Left renal cortex interstitium (tissue), 4 donors: Measurements from ENCODE around the gene ANKRD13C. TPM values are rescaled to one million over a fixed set of nuclear protein-coding genes. Genes with fewer than 3 reads are reported as not detected.
"Not testable (repeated sequence)": the region's sequence is repeated elsewhere in the genome, so short reads cannot be mapped to it uniquely, and the experiment has no call there.

Experiments
- DNase-seq, 4 donors: peaks; one replicate each; pipeline ENCODE4 v3.0.0-alpha.2; 2013; ENCODE audit warnings: low read depth in 4 of 4, low spot score in 2 of 4, missing footprints in 1 of 4
- polyA plus RNA-seq, 4 donors: library from polyadenylated mRNA; unstranded; fragments of 120-200 nt; gene quantifications; one replicate each; pipeline ENCODE4 v1.2.1, GENCODE V29; 2013; ENCODE audit not compliant: insufficient read length in 4 of 4

The ANKRD13C gene
- polyA plus RNA-seq, 4 donors, result 25.1 to 31.6 (median 29.3) TPM

GRCh38 chr1:70360321-70360720, 5.8 kb upstream of the ANKRD13C start:
- DNase-seq, result no peak

- DNase-seq, result no peak
These were observed 4.5 kb upstream of the ANKRD13C start for GRCh38 chr1:70358921-70359564.

GRCh38 chr1:70355920-70356319, 1.4 kb upstream of the ANKRD13C start:
- no peak for DNase-seq

GRCh38 chr1:70355111-70355407, 537 bp upstream of the ANKRD13C start:
- no peak for DNase-seq

- DNase-seq, result peak; percentile 23 to 53 (median 35)
These were observed 756 bp downstream of the ANKRD13C start for GRCh38 chr1:70353601-70354331.

GRCh38 chr1:70353044-70353443, 1.5 kb downstream of the ANKRD13C start:
- DNase-seq, result no peak

- not testable (repeated sequence) for DNase-seq
These were observed 4.7 kb downstream of the ANKRD13C start for GRCh38 chr1:70349799-70350198.

- DNase-seq, result no peak
These were observed 5.9 kb downstream of the ANKRD13C start for GRCh38 chr1:70348399-70349165.

GRCh38 chr1:70339644-70340043, 14.9 kb downstream of the ANKRD13C start:
- DNase-seq, result not testable (repeated sequence)

- DNase-seq, result no peak
These were observed 18.5 kb downstream of the ANKRD13C start for GRCh38 chr1:70336050-70336449.

- DNase-seq, result no peak
These were observed 20.1 kb downstream of the ANKRD13C start for GRCh38 chr1:70334436-70334835.

- DNase-seq, result no peak
These were observed 21.3 kb downstream of the ANKRD13C start for GRCh38 chr1:70333245-70333644.

GRCh38 chr1:70331962-70332361, 22.6 kb downstream of the ANKRD13C start:
- DNase-seq, result no peak

GRCh38 chr1:70327306-70328076, 27.0 kb downstream of the ANKRD13C start:
- DNase-seq, result no peak

- DNase-seq, result no peak
These were observed 29.8 kb downstream of the ANKRD13C start for GRCh38 chr1:70324683-70325082.

- no peak for DNase-seq
These were observed 34.8 kb downstream of the ANKRD13C start for GRCh38 chr1:70319750-70320149.

GRCh38 chr1:70318191-70318590, 36.3 kb downstream of the ANKRD13C start:
- DNase-seq, result no peak

- no peak for DNase-seq
These were observed 37.4 kb downstream of the ANKRD13C start for GRCh38 chr1:70317087-70317486.

- no peak for DNase-seq
These were observed 38.7 kb downstream of the ANKRD13C start for GRCh38 chr1:70315782-70316181.

- no peak for DNase-seq
These were observed 39.7 kb downstream of the ANKRD13C start for GRCh38 chr1:70314706-70315304.

GRCh38 chr1:70311369-70311768, 43.2 kb downstream of the ANKRD13C start:
- no peak for DNase-seq
